Stimulated activated CD4-positive, alpha-beta T cell treated with anti-CD3 and anti-CD28 coated beads, Interleukin-12 subunit alpha, Interleukin-12 subunit beta, amount 100 ng/mL, for 48 hours (primary cell): Measurements from ENCODE around the gene PRSS53.
"Not testable (repeated sequence)": the region's sequence is repeated elsewhere in the genome, so short reads cannot be mapped to it uniquely, and the experiment has no call there.

Source experiments
- DNase-seq, 3 donors: peaks; one replicate each; pipeline ENCODE4 v3.0.0-alpha.2; 2020; ENCODE audit warnings: low read depth in 2 of 3, low spot score in 1 of 3

The PRSS53 gene

GRCh38 chr16:31088459-31089183, at the start of gene PRSS53:
Gene PRSS53 (minus strand): TSS chr16:31088943. CDS start chr16:31088809, 134 bp downstream.
- no peak for DNase-seq

GRCh38 chr16:31136822-31137499, 48.2 kb upstream of the PRSS53 start:
- DNase-seq: not testable (repeated sequence)

DNA sequence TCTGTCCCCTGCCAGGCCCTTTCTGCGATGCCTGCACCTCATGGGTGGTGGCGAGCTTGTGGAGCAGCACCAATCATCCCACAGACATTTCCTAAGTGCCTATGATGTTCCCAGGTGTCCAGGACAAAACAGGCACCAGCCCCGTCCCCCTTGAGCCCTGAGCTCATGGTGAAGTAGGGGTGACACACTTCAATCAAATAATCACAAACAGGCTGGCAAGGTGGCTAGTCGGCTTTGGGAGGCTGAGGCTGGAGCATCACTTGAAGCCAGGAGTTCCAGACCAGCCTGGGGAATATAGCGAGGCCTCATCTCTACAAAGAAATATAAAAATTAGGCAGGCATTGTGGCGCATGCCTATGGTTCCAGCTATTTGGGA, 47.5 kb upstream of the PRSS53 start:
- DNase-seq: no peak

DNA sequence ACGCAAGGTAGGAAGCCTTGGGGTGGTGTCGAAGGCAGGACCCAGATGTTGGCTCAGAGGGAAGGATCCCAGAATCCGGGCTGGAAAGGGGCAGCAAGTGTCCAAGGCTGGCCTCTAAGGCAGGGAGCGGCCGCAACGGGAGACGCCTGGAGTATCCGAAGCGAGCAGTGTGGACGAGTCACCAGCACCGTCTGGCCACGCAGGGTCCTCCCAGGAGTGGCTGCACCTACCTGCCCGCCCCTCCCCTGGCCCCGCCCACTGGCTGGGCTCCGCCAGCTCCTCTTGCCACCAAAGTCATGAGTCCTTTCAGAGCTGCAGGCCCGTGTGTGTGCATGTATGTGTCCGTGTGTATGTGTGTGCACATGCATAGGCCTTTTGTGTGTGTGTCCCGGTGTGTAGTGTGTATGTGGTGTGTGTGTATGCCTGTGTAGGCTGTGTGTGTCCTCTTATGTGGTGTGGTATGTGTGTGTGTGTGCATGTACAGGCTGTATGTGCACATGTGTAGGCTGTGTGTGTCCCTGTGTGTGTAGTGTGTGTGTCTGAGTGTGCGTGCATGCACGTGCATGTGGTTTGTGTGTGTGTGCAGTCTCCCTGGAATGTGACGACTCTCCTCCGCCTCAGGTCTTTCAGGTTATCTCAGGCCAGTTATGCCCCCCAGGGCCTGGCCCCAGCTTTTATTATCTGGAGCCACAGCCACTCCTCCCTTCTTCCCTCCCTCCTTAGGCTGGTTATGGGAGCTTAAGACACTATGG, 47.0 kb upstream of the PRSS53 start, which contains the start of gene PRSS8:
Gene PRSS8 (minus strand): TSS at position 193 of the 752 bp plus-strand sequence. CDS start 229 bp downstream, outside the sequence.
- DNase-seq: no peak

GRCh38 chr16:31134625-31135534, 46.1 kb upstream of the PRSS53 start:
- DNase-seq: no peak

DNA sequence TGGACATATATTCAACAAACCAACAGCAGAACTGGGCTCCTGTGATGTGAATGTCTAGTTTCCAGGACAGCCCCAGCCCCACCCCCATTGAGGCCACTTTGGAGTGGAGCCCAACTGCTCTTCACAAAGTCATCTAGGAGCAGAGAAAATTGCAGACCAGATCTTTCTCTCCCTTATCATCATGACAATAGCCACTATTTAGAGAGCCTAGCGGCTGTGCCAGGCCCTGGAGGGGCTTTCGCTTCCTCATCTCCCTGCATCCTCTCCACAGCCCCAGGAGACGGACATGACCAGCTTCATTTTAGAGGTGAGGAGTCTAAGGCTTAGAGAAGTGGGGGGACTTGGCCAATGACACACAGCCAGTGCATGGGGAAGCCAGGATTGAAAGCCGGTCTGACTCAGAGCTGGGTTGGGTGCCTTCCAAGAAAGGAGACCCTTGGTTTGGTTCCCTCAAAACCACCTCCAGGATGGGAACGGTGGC, 45.4 kb upstream of the PRSS53 start:
- DNase-seq: no peak

DNA sequence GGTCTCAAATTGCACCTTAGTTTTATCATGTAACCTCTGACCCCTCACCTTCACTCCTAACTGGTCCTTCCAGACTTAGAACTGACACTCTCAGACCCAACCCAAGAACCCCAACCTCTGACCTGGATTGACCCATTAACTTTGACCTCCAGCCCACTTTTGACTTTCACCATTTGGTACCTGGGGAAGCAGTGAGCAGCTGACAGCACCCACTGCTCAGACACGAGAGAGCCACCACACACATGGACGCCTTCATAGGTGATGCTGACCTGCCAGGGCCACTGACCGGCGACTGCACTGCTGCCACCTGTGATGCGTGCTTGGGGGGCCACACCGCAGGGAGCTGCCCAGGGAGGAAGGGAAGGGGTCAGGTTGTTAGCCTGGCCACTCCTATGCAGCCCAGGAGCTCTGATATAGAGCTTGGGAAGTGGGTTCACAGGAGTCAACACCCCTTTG, 44.3 kb upstream of the PRSS53 start:
- DNase-seq: no peak

- DNase-seq: no peak
Observed at GRCh38 chr16:31132303-31132979, 43.7 kb upstream of the PRSS53 start.

- no peak for DNase-seq
Observed at GRCh38 chr16:31131841-31132271, 43.1 kb upstream of the PRSS53 start.

DNA sequence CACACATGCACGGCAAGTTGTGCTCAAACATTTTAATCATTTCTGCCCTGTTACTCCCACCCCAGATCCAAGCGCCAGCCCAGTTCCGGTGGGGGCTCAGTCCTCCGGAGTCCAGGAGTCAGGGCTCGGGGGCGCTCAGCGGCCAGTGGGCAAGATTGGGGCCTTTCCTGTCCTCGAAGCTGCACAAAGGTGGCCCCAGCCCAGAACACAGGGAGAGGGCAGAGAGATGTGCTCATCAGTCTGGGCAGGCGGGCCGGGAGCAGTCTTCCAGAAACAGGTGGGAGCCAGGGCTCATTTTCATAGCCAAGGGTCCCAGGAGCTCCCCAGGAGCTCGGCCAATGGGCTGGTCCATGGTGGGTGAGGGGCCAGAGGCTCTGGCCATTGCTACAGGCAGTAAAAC, 42.7 kb upstream of the PRSS53 start:
- no peak for DNase-seq

- DNase-seq: no peak
Observed at GRCh38 chr16:31130899-31131298, 42.2 kb upstream of the PRSS53 start.

GRCh38 chr16:31130336-31130891, 41.7 kb upstream of the PRSS53 start:
- DNase-seq: no peak

- DNase-seq: no peak
Observed at GRCh38 chr16:31129568-31130335, 41.0 kb upstream of the PRSS53 start.

GRCh38 chr16:31128711-31129567, 40.2 kb upstream of the PRSS53 start:
- no peak for DNase-seq

GRCh38 chr16:31127182-31127581, 38.4 kb upstream of the PRSS53 start:
- DNase-seq: no peak

GRCh38 chr16:31125844-31126243, 37.1 kb upstream of the PRSS53 start:
- DNase-seq: no peak

DNA sequence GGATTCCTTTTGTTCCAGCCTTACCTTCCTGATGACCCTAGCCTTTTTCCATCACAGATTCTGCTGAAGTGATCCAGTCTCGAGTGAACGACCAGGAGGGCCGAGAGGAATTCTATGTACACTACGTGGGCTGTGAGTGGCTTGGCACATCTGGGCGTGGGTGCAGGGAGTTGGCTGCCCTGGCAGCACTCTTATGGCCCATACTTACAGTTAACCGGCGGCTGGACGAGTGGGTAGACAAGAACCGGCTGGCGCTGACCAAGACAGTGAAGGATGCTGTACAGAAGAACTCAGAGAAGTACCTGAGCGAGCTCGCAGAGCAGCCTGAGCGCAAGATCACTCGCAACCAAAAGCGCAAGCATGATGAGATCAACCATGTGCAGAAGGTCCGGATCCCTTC, 31.4 kb upstream of the PRSS53 start:
- no peak for DNase-seq
